Neural cell (in vitro differentiated cells): Measurements from ENCODE around the gene AMZ1. TPM values are rescaled to one million over a fixed set of nuclear protein-coding genes. Genes with fewer than 3 reads are reported as not detected.

Source experiments
- H2AFZ ChIP-seq: fragments of 200-600, 300-800 bp; sonication (generic), shearing (Covaris generic); 2 replicates; pipeline ENCODE4 v1.6.0; 2014; ENCODE audit warnings: low read depth, mild to moderate bottlenecking, antibody characterized with exemption, low read length, moderate library complexity
- H3F3A ChIP-seq: fragments of 200-600 bp; shearing (Covaris generic); 2 replicates; pipeline ENCODE4 v1.6.1; 2016; ENCODE audit warnings: mild to moderate bottlenecking, moderate library complexity, mixed read lengths, antibody characterized with exemption, low read length; ENCODE audit not compliant: insufficient read depth, poor library complexity, severe bottlenecking
- H3K27ac ChIP-seq: fragments of 200-600, 300-800 bp; sonication (generic), shearing (Covaris generic); 2 replicates; pipeline ENCODE4 v1.5.1; 2014; ENCODE audit warnings: mild to moderate bottlenecking, low read length, moderate library complexity
- H3K27me3 ChIP-seq: fragments of 300-800, 200-600 bp; sonication (generic), shearing (Covaris generic); 2 replicates; pipeline ENCODE4 v1.6.0; 2014; ENCODE audit warnings: mild to moderate bottlenecking, low read depth, low read length, moderate library complexity; ENCODE audit not compliant: insufficient read depth
- H3K36me3 ChIP-seq: fragments of 300-800, 200-600 bp; sonication (generic), shearing (Covaris generic); 2 replicates; pipeline ENCODE4 v1.5.1; 2014; ENCODE audit warnings: mild to moderate bottlenecking, antibody characterized with exemption, low read length, moderate library complexity; ENCODE audit not compliant: insufficient read depth
- H3K4me2 ChIP-seq: fragments of 300-800, 200-600 bp; sonication (generic), shearing (Covaris generic); 2 replicates; pipeline ENCODE4 v1.6.0; 2014; ENCODE audit warnings: mild to moderate bottlenecking, low read length
- H3K4me3 ChIP-seq: fragments of 300-800, 200-600 bp; sonication (generic), shearing (Covaris generic); 2 replicates; pipeline ENCODE4 v1.5.1; 2014; ENCODE audit warnings: mild to moderate bottlenecking, low read length, moderate library complexity
- H3K79me2 ChIP-seq: fragments of 200-600 bp; shearing (Covaris generic); replicated peaks from 2 replicates; pipeline ENCODE4 v1.6.0; 2014; ENCODE audit warnings: mild to moderate bottlenecking, low read length, moderate library complexity; ENCODE audit not compliant: insufficient read depth
- H3K9ac ChIP-seq: fragments of 300-800, 200-600 bp; sonication (generic), shearing (Covaris generic); 2 replicates; pipeline ENCODE4 v1.6.1; 2016; ENCODE audit warnings: mild to moderate bottlenecking, low read length, mixed read lengths
- H3K9me2 ChIP-seq: fragments of 200-600 bp; shearing (Covaris generic); 2 replicates; pipeline ENCODE4 v1.6.1; 2016; ENCODE audit warnings: mild to moderate bottlenecking, low read length, mixed read lengths; ENCODE audit not compliant: insufficient read depth
- H3K9me3 ChIP-seq: fragments of 200-600, 300-800 bp; sonication (generic), shearing (Covaris generic); 2 replicates; pipeline ENCODE4 v1.6.1; 2016; ENCODE audit warnings: mild to moderate bottlenecking, mixed run types, low read length, moderate library complexity, mixed read lengths
- H4K20me1 ChIP-seq: fragments of 200-600 bp; shearing (Covaris generic); 2 replicates; pipeline ENCODE4 v1.6.1; 2016; ENCODE audit warnings: mild to moderate bottlenecking, mixed run types; ENCODE audit not compliant: insufficient read depth
- EP300 ChIP-seq: fragments of 450-650 bp; conservative IDR thresholded peaks from 2 replicates; pipeline ENCODE4 v1.6.1; 2014; ENCODE audit warnings: antibody characterized with exemption, mild to moderate bottlenecking, moderate library complexity; ENCODE audit not compliant: poor library complexity, severe bottlenecking
- EZH2 ChIP-seq: fragments of 200-600, 300-800 bp; shearing (Covaris generic), sonication (generic); IDR thresholded peaks from 2 replicates; pipeline ENCODE4 v1.6.1; 2014; ENCODE audit warnings: antibody characterized with exemption, low read length, borderline replicate concordance, mild to moderate bottlenecking; ENCODE audit not compliant: insufficient read depth, poor library complexity, severe bottlenecking
- MXI1 ChIP-seq: fragments of 450-650 bp; conservative IDR thresholded peaks from 2 replicates; pipeline ENCODE4 v1.6.1; 2014; ENCODE audit warnings: antibody characterized with exemption, mild to moderate bottlenecking; ENCODE audit not compliant: poor library complexity, severe bottlenecking
- POLR2AphosphoS5 ChIP-seq: IDR thresholded peaks from 2 replicates; pipeline ENCODE4 v1.6.1; 2012
- RAD21 ChIP-seq: fragments of 450-650 bp; conservative IDR thresholded peaks from 2 replicates; pipeline ENCODE4 v1.6.1; 2014; ENCODE audit warnings: antibody characterized with exemption, mild to moderate bottlenecking, moderate library complexity
- SMC3 ChIP-seq: fragments of 450-650 bp; conservative IDR thresholded peaks from 2 replicates; pipeline ENCODE4 v1.6.1; 2014; ENCODE audit warnings: antibody characterized with exemption, mild to moderate bottlenecking, moderate library complexity; ENCODE audit not compliant: poor library complexity
- TAF1 ChIP-seq: IDR thresholded peaks from 2 replicates; pipeline ENCODE4 v1.6.1; 2012; ENCODE audit warnings: low read depth
- polyA plus RNA-seq: library from polyadenylated mRNA; depleted of rRNA; stranded (reverse); fragments of >200 nt; gene quantifications from 2 replicates; pipeline ENCODE4 v1.2.3, GENCODE V29; 2014
- TF ChIP-seq, protein P1 (sequence below): fragments of 450-650 bp; IDR thresholded peaks from 2 replicates; pipeline ENCODE4 v1.5.1; 2014; ENCODE audit warnings: antibody characterized with exemption, mild to moderate bottlenecking, moderate library complexity; ENCODE audit not compliant: poor library complexity, severe bottlenecking
- TF ChIP-seq, protein P2 (sequence below): IDR thresholded peaks from 2 replicates; pipeline ENCODE4 v1.6.1; 2012; ENCODE audit warnings: borderline replicate concordance

The AMZ1 gene
- polyA plus RNA-seq, 1 donor from 2014 or later: not detected

GRCh38 chr7:2646336-2646679 lies 41.7 kb upstream of the AMZ1 start:
- Histone ChIP-seq H3K9me2 (no peaks in the 10 kb centered on the region), H3K79me2 (peaks cover 33% of the 10 kb centered on the region), H3F3A (no peaks in the 10 kb centered on the region), H2AFZ (no peak overlapping the region), H3K9me3 (no peaks in the 10 kb centered on the region), H3K27ac (no peak overlapping the region), H3K4me3 (no peak overlapping the region), H3K36me3 (no peaks in the 10 kb centered on the region), H3K4me2 (no peak overlapping the region), H4K20me1 (peaks cover 7% of the 10 kb centered on the region), H3K9ac (no peak overlapping the region), H3K27me3 (no peaks in the 10 kb centered on the region)
- TF ChIP-seq RAD21: no peak
- TF ChIP-seq, protein P1, sequence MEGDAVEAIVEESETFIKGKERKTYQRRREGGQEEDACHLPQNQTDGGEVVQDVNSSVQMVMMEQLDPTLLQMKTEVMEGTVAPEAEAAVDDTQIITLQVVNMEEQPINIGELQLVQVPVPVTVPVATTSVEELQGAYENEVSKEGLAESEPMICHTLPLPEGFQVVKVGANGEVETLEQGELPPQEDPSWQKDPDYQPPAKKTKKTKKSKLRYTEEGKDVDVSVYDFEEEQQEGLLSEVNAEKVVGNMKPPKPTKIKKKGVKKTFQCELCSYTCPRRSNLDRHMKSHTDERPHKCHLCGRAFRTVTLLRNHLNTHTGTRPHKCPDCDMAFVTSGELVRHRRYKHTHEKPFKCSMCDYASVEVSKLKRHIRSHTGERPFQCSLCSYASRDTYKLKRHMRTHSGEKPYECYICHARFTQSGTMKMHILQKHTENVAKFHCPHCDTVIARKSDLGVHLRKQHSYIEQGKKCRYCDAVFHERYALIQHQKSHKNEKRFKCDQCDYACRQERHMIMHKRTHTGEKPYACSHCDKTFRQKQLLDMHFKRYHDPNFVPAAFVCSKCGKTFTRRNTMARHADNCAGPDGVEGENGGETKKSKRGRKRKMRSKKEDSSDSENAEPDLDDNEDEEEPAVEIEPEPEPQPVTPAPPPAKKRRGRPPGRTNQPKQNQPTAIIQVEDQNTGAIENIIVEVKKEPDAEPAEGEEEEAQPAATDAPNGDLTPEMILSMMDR: no peak

DNA sequence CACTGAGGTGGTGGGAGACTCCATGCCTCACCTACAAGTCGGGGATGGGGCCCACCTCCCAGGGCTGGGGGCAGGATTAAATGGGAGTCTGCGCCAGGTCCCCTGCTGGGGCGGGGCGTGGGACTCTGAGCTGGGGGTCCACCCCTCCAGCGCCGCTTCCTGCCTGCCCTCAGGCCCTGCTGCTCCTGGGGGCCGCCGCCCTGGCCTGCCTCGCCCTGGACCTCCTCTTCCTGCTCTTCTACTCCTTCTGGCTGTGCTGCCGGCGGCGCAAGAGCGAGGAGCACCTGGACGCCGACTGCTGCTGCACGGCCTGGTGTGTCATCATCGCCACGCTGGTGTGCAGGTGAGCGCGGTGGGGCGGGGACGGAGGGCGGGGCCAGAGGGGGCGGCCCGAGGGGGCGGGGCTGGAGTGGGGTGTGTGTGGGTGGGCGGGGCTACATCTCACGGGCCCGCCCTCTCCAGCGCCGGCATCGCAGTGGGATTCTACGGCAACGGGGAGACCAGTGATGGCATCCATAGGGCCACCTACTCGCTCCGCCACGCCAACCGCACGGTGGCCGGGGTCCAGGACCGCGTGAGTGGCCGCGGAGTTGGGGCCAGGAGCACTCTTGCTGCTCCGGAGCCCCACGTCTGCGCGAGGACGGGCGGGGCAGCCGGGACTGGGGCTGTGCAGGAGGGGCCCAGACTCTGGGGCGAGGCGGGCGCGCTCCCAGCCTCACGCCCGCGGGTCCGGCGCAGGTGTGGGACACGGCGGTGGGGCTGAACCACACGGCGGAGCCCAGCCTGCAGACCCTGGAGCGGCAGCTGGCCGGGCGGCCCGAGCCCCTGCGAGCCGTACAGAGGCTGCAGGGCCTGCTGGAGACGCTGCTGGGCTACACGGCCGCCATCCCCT lies 41.1 kb upstream of the AMZ1 start:
- no peaks in the 10 kb centered on the region for H3F3A ChIP-seq
- no peak overlapping the region for H3K4me2 ChIP-seq
- no peak overlapping the region for H3K4me3 ChIP-seq
- no peaks in the 10 kb centered on the region for H3K36me3 ChIP-seq
- no peak for TF ChIP-seq POLR2AphosphoS5
- TF ChIP-seq, protein P1: no peak
- TF ChIP-seq EZH2: no peak
- no peak for TF ChIP-seq EP300
- no peak for TF ChIP-seq TAF1
- no peak for TF ChIP-seq SMC3
- TF ChIP-seq, protein P2, sequence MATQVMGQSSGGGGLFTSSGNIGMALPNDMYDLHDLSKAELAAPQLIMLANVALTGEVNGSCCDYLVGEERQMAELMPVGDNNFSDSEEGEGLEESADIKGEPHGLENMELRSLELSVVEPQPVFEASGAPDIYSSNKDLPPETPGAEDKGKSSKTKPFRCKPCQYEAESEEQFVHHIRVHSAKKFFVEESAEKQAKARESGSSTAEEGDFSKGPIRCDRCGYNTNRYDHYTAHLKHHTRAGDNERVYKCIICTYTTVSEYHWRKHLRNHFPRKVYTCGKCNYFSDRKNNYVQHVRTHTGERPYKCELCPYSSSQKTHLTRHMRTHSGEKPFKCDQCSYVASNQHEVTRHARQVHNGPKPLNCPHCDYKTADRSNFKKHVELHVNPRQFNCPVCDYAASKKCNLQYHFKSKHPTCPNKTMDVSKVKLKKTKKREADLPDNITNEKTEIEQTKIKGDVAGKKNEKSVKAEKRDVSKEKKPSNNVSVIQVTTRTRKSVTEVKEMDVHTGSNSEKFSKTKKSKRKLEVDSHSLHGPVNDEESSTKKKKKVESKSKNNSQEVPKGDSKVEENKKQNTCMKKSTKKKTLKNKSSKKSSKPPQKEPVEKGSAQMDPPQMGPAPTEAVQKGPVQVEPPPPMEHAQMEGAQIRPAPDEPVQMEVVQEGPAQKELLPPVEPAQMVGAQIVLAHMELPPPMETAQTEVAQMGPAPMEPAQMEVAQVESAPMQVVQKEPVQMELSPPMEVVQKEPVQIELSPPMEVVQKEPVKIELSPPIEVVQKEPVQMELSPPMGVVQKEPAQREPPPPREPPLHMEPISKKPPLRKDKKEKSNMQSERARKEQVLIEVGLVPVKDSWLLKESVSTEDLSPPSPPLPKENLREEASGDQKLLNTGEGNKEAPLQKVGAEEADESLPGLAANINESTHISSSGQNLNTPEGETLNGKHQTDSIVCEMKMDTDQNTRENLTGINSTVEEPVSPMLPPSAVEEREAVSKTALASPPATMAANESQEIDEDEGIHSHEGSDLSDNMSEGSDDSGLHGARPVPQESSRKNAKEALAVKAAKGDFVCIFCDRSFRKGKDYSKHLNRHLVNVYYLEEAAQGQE: no peak
- no peak for TF ChIP-seq MXI1
- no peak for TF ChIP-seq RAD21
- H3K9me3 ChIP-seq: no peaks in the 10 kb centered on the region
- H3K9ac ChIP-seq: no peak overlapping the region
- no peak overlapping the region for H2AFZ ChIP-seq
- peaks cover 26% of the 10 kb centered on the region for H3K79me2 ChIP-seq
- peaks cover 5% of the 10 kb centered on the region for H4K20me1 ChIP-seq
- no peaks in the 10 kb centered on the region for H3K9me2 ChIP-seq
- H3K27me3 ChIP-seq: no peaks in the 10 kb centered on the region
- no peak overlapping the region for H3K27ac ChIP-seq
